Stomach (tissue), 4 donors: ENCODE data around the gene TNNI3K.

Experiments
- CTCF ChIP-seq, 7 experiments: fragments of 450-650 bp in 4 of 7; fragments of 200-600 bp in 3 of 7; sonication (generic) in 3 of 7; IDR thresholded peaks; one replicate each; pipeline ENCODE4 v1.5.1; 2016 to 2019; ENCODE audit warnings: antibody characterized with exemption in 7 of 7, control low read depth in 2 of 7, mild to moderate bottlenecking in 1 of 7
- POLR2A ChIP-seq, 4 donors: fragments of 450-650 bp; IDR thresholded peaks; one replicate each; pipeline ENCODE4 v1.6.1; 2016; ENCODE audit warnings: antibody characterized with exemption in 4 of 4, control low read depth in 2 of 4, mild to moderate bottlenecking in 1 of 4, moderate library complexity in 1 of 4
- POLR2AphosphoS5 ChIP-seq, 3 donors: sonication (generic); formaldehyde crosslinking; IDR thresholded peaks; one replicate each; pipeline ENCODE4 v1.6.1; 2016; ENCODE audit warnings: antibody characterized with exemption in 3 of 3

GRCh38 chr1:74286414-74286813 is 51.2 kb downstream of the TNNI3K start:
- TF ChIP-seq POLR2AphosphoS5 (IDR thresholded peaks at IDR 0.05) (no peak), POLR2A (IDR thresholded peaks at IDR 0.05) (no peak), CTCF (IDR thresholded peaks at IDR 0.05) (no peak)
